ENCODE results near the gene PXK. TPM values are rescaled to one million over a fixed set of nuclear protein-coding genes. Genes with fewer than 3 reads are reported as not detected.

The PXK gene
- total RNA-seq (2021) (3.3 and 4.4 TPM in 2 replicates), Bru-seq, nascent RNA (percentile 45 among the genes with signal in this experiment), BruChase-seq, experiment 1, labeled RNA remaining after a 2-hour chase (percentile 42 among the genes with signal in this experiment), BruChase-seq, experiment 2, labeled RNA remaining after a 6-hour chase (percentile 40 among the genes with signal in this experiment)
- long read RNA-seq, transcript PXK-202 (18 exons, 2,037 nt), result major isoform, 10 of 23 reads
- long read RNA-seq, partial matches to known transcripts, result 0 of 23 reads
- long read RNA-seq, other reads (novel, unspliced or antisense), result 9 of 23 reads

DNA sequence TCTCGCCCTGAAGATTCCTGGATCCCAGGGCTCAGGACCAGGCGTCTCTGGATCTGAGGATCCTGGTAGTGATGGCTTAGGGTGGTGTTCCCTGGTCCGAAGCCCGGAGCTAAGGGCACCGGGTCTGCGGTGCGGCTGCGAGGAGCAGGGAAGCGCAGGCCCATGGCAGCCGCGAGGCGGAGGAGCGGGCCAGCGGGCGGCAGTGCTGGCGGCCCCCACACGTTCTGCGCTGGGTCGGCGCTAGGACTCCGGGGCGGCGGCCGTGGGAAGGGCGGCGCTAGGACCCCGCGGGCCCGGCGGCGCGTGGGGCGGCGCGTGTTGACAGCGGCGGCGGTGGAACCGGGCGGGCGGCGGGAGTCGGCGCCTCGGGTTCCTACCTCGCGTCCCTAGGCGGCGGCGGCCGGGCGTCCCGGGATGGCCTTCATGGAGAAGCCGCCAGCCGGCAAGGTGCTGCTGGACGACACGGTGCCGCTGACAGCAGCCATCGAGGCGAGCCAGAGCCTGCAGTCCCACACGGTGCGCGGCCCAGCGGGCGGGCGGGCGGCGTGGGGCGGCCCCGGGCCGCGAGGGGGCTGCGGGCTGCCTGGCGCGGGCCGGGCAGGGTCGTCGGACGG, at the start of gene PXK:
PXK (plus strand) TSS at position 318 of the 614 bp plus-strand sequence; CDS start at position 415, 97 bp downstream.
- no TSS peak for BruUV-seq (replicated peaks)
- 0 out of 2 replicates have a peak within 1 kb of the TSS, but pooled peaks have one; percentile 15 for H3K27ac ChIP-seq
- H2AFZ ChIP-seq, result peak within 1 kb of the TSS; percentile 82
- no peak for TF ChIP-seq CTCF (conservative IDR thresholded peaks at IDR 0.05)
- TF ChIP-seq EZH2 (IDR thresholded peaks at IDR 0.05; ENCODE audit: low read depth), result no peak
- peaks cover 30% of the 10 kb centered on the region for H3K4me1 ChIP-seq (replicated peaks; ENCODE audit: insufficient read depth)
- H4K20me1 ChIP-seq (ENCODE audit: insufficient read depth), result no peaks in the 10 kb centered on the region
- H3K9me3 ChIP-seq (ENCODE audit: insufficient read depth, low read depth), result no peaks in the 10 kb centered on the region
- intact Hi-C loops (cut with micrococcal nuclease; ENCODE audit: unreplicated experiment), result loop anchor here (2.0 to 5.0 kb wide), 2 partner anchors 50 to 82 kb away; no protein-coding TSS in a partner anchor
- DNase-seq, result peak in 1 of 2 experiments; percentile 70
- ChIA-PET CTCF (interaction anchor here (0.6 to 1.9 kb wide), 3 partner anchors 82 to 298 kb away, joined by 3 to 9 read pairs (median 7); no protein-coding TSS in a partner anchor), POLR2A (ENCODE audit: unreplicated experiment) (no interaction called here)
- H3F3A ChIP-seq (ENCODE audit: insufficient read depth, low read depth), result peaks cover 19% of the 10 kb centered on the region; the same call in 1 of the 2 replicates
- peak within 1 kb of the TSS; percentile 72 for H3K4me3 ChIP-seq
- H3K79me2 ChIP-seq (ENCODE audit: low read depth), result 0 out of 2 replicates have a peak, but pooled peaks cover 4% of the 10 kb centered on the region
- H3K4me2 ChIP-seq, result peak within 1 kb of the TSS; percentile 92
- no peaks in the 10 kb centered on the region; the same call in 1 of the 2 replicates for H3K9me2 ChIP-seq (ENCODE audit: insufficient read depth)
- no peaks in the 10 kb centered on the region for H3K27me3 ChIP-seq (ENCODE audit: insufficient read depth, low read depth)
- H3K36me3 ChIP-seq (ENCODE audit: low read depth), result no peaks in the 10 kb centered on the region

DNA sequence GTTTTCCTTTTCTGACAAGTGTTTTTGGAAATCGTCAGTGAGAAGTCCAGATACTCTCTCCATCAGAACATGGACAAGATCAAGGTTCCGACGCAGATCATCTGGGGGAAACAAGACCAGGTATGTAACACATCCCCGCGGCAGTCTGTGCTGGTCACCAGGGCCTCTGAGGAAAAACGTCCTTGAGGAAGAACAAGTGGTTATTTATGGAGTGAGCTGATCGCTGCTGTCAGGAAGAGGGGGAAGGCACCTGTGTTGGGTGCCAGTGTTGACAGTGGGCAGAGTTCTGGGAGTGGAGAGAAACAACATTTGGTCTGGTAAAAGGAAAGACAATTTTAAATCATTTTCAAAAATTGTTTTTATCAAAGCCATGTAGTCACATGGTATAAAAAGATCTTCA, 47.4 kb upstream of the PXK start:
- Histone ChIP-seq H3F3A (ENCODE audit: insufficient read depth, low read depth) (no peaks in the 10 kb centered on the region), H3K27ac (no peak overlapping the region), H3K9me2 (ENCODE audit: insufficient read depth) (no peaks in the 10 kb centered on the region), H3K36me3 (ENCODE audit: low read depth) (peaks cover 3% of the 10 kb centered on the region; the same call in 1 of the 2 replicates), H3K4me3 (no peak overlapping the region), H4K20me1 (ENCODE audit: insufficient read depth) (no peaks in the 10 kb centered on the region), H3K9me3 (ENCODE audit: insufficient read depth, low read depth) (no peaks in the 10 kb centered on the region), H3K4me1 (replicated peaks; ENCODE audit: insufficient read depth) (no peaks in the 10 kb centered on the region), H2AFZ (no peak overlapping the region), H3K4me2 (no peak overlapping the region), H3K27me3 (ENCODE audit: insufficient read depth, low read depth) (no peaks in the 10 kb centered on the region), H3K79me2 (ENCODE audit: low read depth) (no peaks in the 10 kb centered on the region)
- intact Hi-C loops (cut with micrococcal nuclease; ENCODE audit: unreplicated experiment), result no loop called here
- no TSS peak for BruUV-seq (replicated peaks)
- POLR2A ChIA-PET (ENCODE audit: unreplicated experiment), result no interaction called here
- TF ChIP-seq CTCF (conservative IDR thresholded peaks at IDR 0.05) (no peak), EZH2 (IDR thresholded peaks at IDR 0.05; ENCODE audit: low read depth) (no peak)
- DNase-seq, result no peak
- CTCF ChIA-PET, result no interaction called here

DNA sequence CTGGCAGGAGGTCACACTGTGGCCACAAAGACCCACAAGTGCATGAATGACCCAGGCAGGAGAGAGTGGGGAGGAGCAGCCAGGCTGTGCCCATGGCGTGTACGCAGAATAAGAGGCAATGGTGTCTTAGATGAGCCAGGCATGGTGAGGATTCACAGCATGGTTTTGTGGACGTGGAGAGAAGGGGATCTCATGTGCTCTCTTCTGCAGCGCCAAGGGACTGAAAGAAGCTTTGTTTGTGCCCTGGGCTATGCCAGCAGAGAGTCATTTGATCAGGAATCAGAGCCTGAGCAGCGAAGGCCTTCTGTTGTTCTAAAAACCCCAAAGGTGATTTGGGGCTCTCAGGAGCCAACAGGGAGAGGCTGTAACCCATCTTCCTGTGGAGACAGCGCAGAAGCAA, 45.3 kb upstream of the PXK start:
- H3K79me2 ChIP-seq (ENCODE audit: low read depth), result no peaks in the 10 kb centered on the region
- BruUV-seq (replicated peaks), result no TSS peak
- intact Hi-C loops (cut with micrococcal nuclease; ENCODE audit: unreplicated experiment), result no loop called here
- no peaks in the 10 kb centered on the region for H3K4me1 ChIP-seq (replicated peaks; ENCODE audit: insufficient read depth)
- H3K4me2 ChIP-seq, result no peak overlapping the region
- H3F3A ChIP-seq (ENCODE audit: insufficient read depth, low read depth), result no peaks in the 10 kb centered on the region
- H3K27ac ChIP-seq, result no peak overlapping the region
- H4K20me1 ChIP-seq (ENCODE audit: insufficient read depth), result no peaks in the 10 kb centered on the region
- TF ChIP-seq EZH2 (IDR thresholded peaks at IDR 0.05; ENCODE audit: low read depth) (no peak), CTCF (conservative IDR thresholded peaks at IDR 0.05) (no peak)
- ChIA-PET CTCF (no interaction called here), POLR2A (ENCODE audit: unreplicated experiment) (no interaction called here)
- no peaks in the 10 kb centered on the region for H3K9me2 ChIP-seq (ENCODE audit: insufficient read depth)
- no peaks in the 10 kb centered on the region for H3K27me3 ChIP-seq (ENCODE audit: insufficient read depth, low read depth)
- H3K4me3 ChIP-seq, result no peak overlapping the region
- H2AFZ ChIP-seq, result no peak overlapping the region
- no peak for DNase-seq
- no peaks in the 10 kb centered on the region for H3K36me3 ChIP-seq (ENCODE audit: low read depth)
- no peaks in the 10 kb centered on the region for H3K9me3 ChIP-seq (ENCODE audit: insufficient read depth, low read depth)
